Measurements from ENCODE around the gene CHST11. TPM values are rescaled to one million over a fixed set of nuclear protein-coding genes. Genes with fewer than 3 reads are reported as not detected.
A peak's percentile ranks its signal among the peaks of the same experiment; 100 is the strongest.

The CHST11 gene
- total RNA-seq, 1 donor = 10.8 TPM

- H3K4me3 ChIP-seq (ENCODE audit: low read depth, low read length) = peak overlapping the region; percentile 53
- TF ChIP-seq CTCF (IDR thresholded peaks at IDR 0.05; ENCODE audit: insufficient read depth, low read length) = no peak
- DNase-seq (ENCODE audit: low read depth) = peak; percentile 97
Observed at GRCh38 chr12:104604070-104604994, 147.6 kb downstream of the CHST11 start.

GRCh38 chr12:104604995-104605675 is 148.4 kb downstream of the CHST11 start:
- H3K4me3 ChIP-seq (ENCODE audit: low read depth, low read length) = no peak overlapping the region
- DNase-seq (ENCODE audit: low read depth) = no peak

GRCh38 chr12:104605685-104606084 is 148.9 kb downstream of the CHST11 start:
- no peak for TF ChIP-seq CTCF (IDR thresholded peaks at IDR 0.05; ENCODE audit: insufficient read depth, low read length)
- DNase-seq (ENCODE audit: low read depth) = peak; percentile 77
- H3K4me3 ChIP-seq (ENCODE audit: low read depth, low read length) = peak overlapping the region; percentile 39

More at GRCh38 chr12:104604995-104605675, 148.4 kb downstream of the CHST11 start:
- no peak for TF ChIP-seq CTCF (IDR thresholded peaks at IDR 0.05; ENCODE audit: insufficient read depth, low read length)

- TF ChIP-seq CTCF (IDR thresholded peaks at IDR 0.05; ENCODE audit: insufficient read depth, low read length) = no peak
- no peak for DNase-seq (ENCODE audit: low read depth)
- no peak overlapping the region for H3K4me3 ChIP-seq (ENCODE audit: low read depth, low read length)
Observed at GRCh38 chr12:104608998-104609397, 152.2 kb downstream of the CHST11 start.

GRCh38 chr12:104609445-104609844 is 152.7 kb downstream of the CHST11 start:
- DNase-seq (ENCODE audit: low read depth) = no peak
- TF ChIP-seq CTCF (IDR thresholded peaks at IDR 0.05; ENCODE audit: insufficient read depth, low read length) = no peak
- H3K4me3 ChIP-seq (ENCODE audit: low read depth, low read length) = no peak overlapping the region

GRCh38 chr12:104610513-104611235 is 153.9 kb downstream of the CHST11 start:
- no peak for DNase-seq (ENCODE audit: low read depth)
- H3K4me3 ChIP-seq (ENCODE audit: low read depth, low read length) = no peak overlapping the region
- TF ChIP-seq CTCF (IDR thresholded peaks at IDR 0.05; ENCODE audit: insufficient read depth, low read length) = no peak
